Right atrium auricular region (tissue), 2 donors: ENCODE results near the gene C4orf33. TPM values are rescaled to one million over a fixed set of nuclear protein-coding genes. Genes with fewer than 3 reads are reported as not detected.

Experiments
- DNase-seq: peaks from one replicate; pipeline ENCODE4 v3.0.0-alpha.2; 2019; ENCODE audit warnings: low spot score
- H3K27ac ChIP-seq, 2 donors: fragments of 200-600 bp; sonication (generic); 1 replicate in 1 of 2; 2 replicates in 1 of 2; pipeline ENCODE4 v1.5.1; 2016 to 2019
- H3K27me3 ChIP-seq, 2 donors: fragments of 200-600 bp; sonication (generic); one replicate each; pipeline versions ENCODE4 v1.5.1 to v1.6.0; 2017 to 2019
- H3K36me3 ChIP-seq: fragments of 200-600 bp; sonication (generic); one replicate; pipeline ENCODE4 v1.5.1; 2016
- H3K4me1 ChIP-seq, 2 donors: fragments of 200-600 bp; sonication (generic); one replicate each; pipeline versions ENCODE4 v1.5.1 to v1.6.0; 2017 to 2019
- H3K4me3 ChIP-seq, 2 donors: fragments of 200-600 bp; sonication (generic); 1 replicate in 1 of 2; 2 replicates in 1 of 2; pipeline ENCODE4 v1.5.1; 2017 to 2019; ENCODE audit warnings: mild to moderate bottlenecking in 1 of 2, moderate library complexity in 1 of 2
- H3K9me3 ChIP-seq, 2 donors: fragments of 200-600 bp; sonication (generic); one replicate each; pipeline ENCODE4 v1.5.1; 2019
- CTCF ChIP-seq, 2 donors: fragments of 200-600 bp; sonication (generic); IDR thresholded peaks; one replicate each; pipeline ENCODE4 v1.5.1; 2019; ENCODE audit warnings: antibody characterized with exemption in 2 of 2
- total RNA-seq, 2 donors: library from RNA; depleted of rRNA; stranded (reverse); fragments of >200 nt; gene quantifications; one replicate each; pipeline ENCODE4 v1.1.0, GENCODE V29; 2016

The C4orf33 gene
- total RNA-seq, 2 donors from 2014 or later, result 3.5 to 6.8 TPM

- DNase-seq, result no peak
- Histone ChIP-seq H3K36me3 (no peaks in the 10 kb centered on the region), H3K27me3 (no peaks in the 10 kb centered on the region), H3K4me3 (no peak overlapping the region), H3K4me1 (no peaks in the 10 kb centered on the region), H3K9me3 (peaks cover 0 to 7% of the 10 kb centered on the region in 2 donors), H3K27ac (no peak overlapping the region)
- TF ChIP-seq CTCF (IDR thresholded peaks at IDR 0.05), result no peak
Measured at GRCh38 chr4:129131343-129131742, 35.4 kb downstream of the C4orf33 start.

GRCh38 chr4:129136433-129136832 lies 40.5 kb downstream of the C4orf33 start:
- Histone ChIP-seq H3K4me1 (no peaks in the 10 kb centered on the region), H3K27ac (no peak overlapping the region), H3K27me3 (no peaks in the 10 kb centered on the region), H3K36me3 (no peaks in the 10 kb centered on the region), H3K9me3 (peaks cover 0 to 6% of the 10 kb centered on the region in 2 donors), H3K4me3 (no peak overlapping the region)
- no peak for TF ChIP-seq CTCF (IDR thresholded peaks at IDR 0.05)
- no peak for DNase-seq

- Histone ChIP-seq H3K4me3 (no peak overlapping the region), H3K27me3 (no peaks in the 10 kb centered on the region), H3K4me1 (no peaks in the 10 kb centered on the region), H3K27ac (no peak overlapping the region), H3K36me3 (no peaks in the 10 kb centered on the region), H3K9me3 (no peaks in the 10 kb centered on the region)
- no peak for DNase-seq
- no peak for TF ChIP-seq CTCF (IDR thresholded peaks at IDR 0.05)
Measured at GRCh38 chr4:129138810-129139496, 43.0 kb downstream of the C4orf33 start.

GRCh38 chr4:129140521-129140920 lies 44.6 kb downstream of the C4orf33 start:
- no peak for DNase-seq
- Histone ChIP-seq H3K4me1 (no peaks in the 10 kb centered on the region), H3K4me3 (no peak overlapping the region), H3K36me3 (no peaks in the 10 kb centered on the region), H3K9me3 (no peaks in the 10 kb centered on the region), H3K27ac (no peak overlapping the region), H3K27me3 (no peaks in the 10 kb centered on the region)
- TF ChIP-seq CTCF (IDR thresholded peaks at IDR 0.05), result no peak

- no peak overlapping the region for H3K27ac ChIP-seq
- no peak overlapping the region for H3K4me3 ChIP-seq
- no peaks in the 10 kb centered on the region for H3K4me1 ChIP-seq
- no peak for DNase-seq
- H3K27me3 ChIP-seq, result no peaks in the 10 kb centered on the region
- no peak for TF ChIP-seq CTCF (IDR thresholded peaks at IDR 0.05)
- H3K36me3 ChIP-seq, result no peaks in the 10 kb centered on the region
- H3K9me3 ChIP-seq, result no peaks in the 10 kb centered on the region
Measured at GRCh38 chr4:129143359-129143758, 47.4 kb downstream of the C4orf33 start.

GRCh38 chr4:129144755-129145206 lies 48.8 kb downstream of the C4orf33 start:
- H3K27ac ChIP-seq, result no peak overlapping the region
- TF ChIP-seq CTCF (IDR thresholded peaks at IDR 0.05), result no peak
- H3K4me3 ChIP-seq, result no peak overlapping the region
- no peaks in the 10 kb centered on the region for H3K9me3 ChIP-seq
- no peaks in the 10 kb centered on the region for H3K27me3 ChIP-seq
- no peak for DNase-seq
- no peaks in the 10 kb centered on the region for H3K36me3 ChIP-seq
- no peaks in the 10 kb centered on the region for H3K4me1 ChIP-seq
